ENCODE measurements around the gene CALD1. TPM values are rescaled to one million over a fixed set of nuclear protein-coding genes. Genes with fewer than 3 reads are reported as not detected.

Gene CALD1
- total RNA-seq, 1 experiment from 2014 or later = 107 TPM

GRCh38 chr7:134866617-134867016, 87.2 kb downstream of the CALD1 start:
- peaks cover 21 to 24% of the 10 kb centered on the region in 2 experiments for H3K4me1 Mint-ChIP-seq
- no peaks in the 10 kb centered on the region for H3K9me3 Mint-ChIP-seq
- H3T11ph ChIP-seq (ENCODE audit: low read length) = no peak overlapping the region
- H3K23me2 ChIP-seq (ENCODE audit: insufficient read length, low read depth, low read length, poor library complexity, severe bottlenecking) = no peaks in the 10 kb centered on the region
- peaks cover 0 to 14% (median 2%) of the 10 kb centered on the region in 3 experiments; a peak in 4 of 7 replicates for H3K36me3 Mint-ChIP-seq (ENCODE audit: insufficient read depth in 1 of 3, low read depth in 3 of 3)
- no peak overlapping the region for H3K4me3 Mint-ChIP-seq
- no CpG with 5 or more reads among the region's 8 CpGs for WGBS (ENCODE audit: extremely low coverage, insufficient read length, low lambda C conversion rate)
- no peak overlapping the region for H4K91ac ChIP-seq (ENCODE audit: insufficient read length, low read depth, low read length)
- H2BK15ac ChIP-seq (ENCODE audit: low read depth, low read length) = no peak overlapping the region
- no peak overlapping the region for H3K27ac ChIP-seq (ENCODE audit: insufficient read length, low read depth, low read length)
- no peak overlapping the region for H3K14ac ChIP-seq (ENCODE audit: insufficient read depth, low read length)
- no peaks in the 10 kb centered on the region for H3K27me3 ChIP-seq (ENCODE audit: insufficient read depth, low read length)
- no peak overlapping the region for H3K4ac ChIP-seq (ENCODE audit: low read depth, low read length)
- no peak overlapping the region for H4K8ac ChIP-seq (replicated peaks; ENCODE audit: insufficient read length, low read depth, low read length)
- peak overlapping the region; percentile 25 for H3K9ac ChIP-seq (ENCODE audit: extremely low read depth, insufficient read length, low read length)
- H2AFZ ChIP-seq (ENCODE audit: low read length) = no peak overlapping the region
- DNase-seq = no peak
- no peak overlapping the region for H3K56ac ChIP-seq (ENCODE audit: insufficient read length, low read depth, low read length)
- no peak overlapping the region for H4K5ac ChIP-seq (ENCODE audit: insufficient read length, low read depth, low read length)
- H3K23ac ChIP-seq (ENCODE audit: insufficient read length, low read depth, low read length) = no peak overlapping the region
- H3K18ac ChIP-seq (ENCODE audit: insufficient read length, low read depth, low read length) = no peak overlapping the region
- no peak for TF ChIP-seq CTCF (conservative IDR thresholded peaks at IDR 0.05)
- H2BK12ac ChIP-seq (ENCODE audit: insufficient read length, low read depth, low read length) = no peak overlapping the region
- no peak overlapping the region for H2AK5ac ChIP-seq (ENCODE audit: insufficient read length, low read length)
- no peak overlapping the region for H2BK120ac ChIP-seq (ENCODE audit: low read depth, low read length, poor library complexity, severe bottlenecking)
- H3K27me3 Mint-ChIP-seq (ENCODE audit: low read depth) = no peaks in the 10 kb centered on the region
- H2BK5ac ChIP-seq (ENCODE audit: insufficient read length, low read length) = no peak overlapping the region
- H2BK20ac ChIP-seq (ENCODE audit: low read depth, low read length, poor library complexity, severe bottlenecking) = no peak overlapping the region
- peak overlapping the region; percentile 14 to 90 (median 20); a peak in 6 of 7 replicates for H3K27ac Mint-ChIP-seq
- H3K79me2 ChIP-seq (ENCODE audit: insufficient read depth, low read length) = no peaks in the 10 kb centered on the region
- no peaks in the 10 kb centered on the region for H3K79me1 ChIP-seq (ENCODE audit: insufficient read depth, low read depth, low read length, poor library complexity, severe bottlenecking)
- no peaks in the 10 kb centered on the region for H3K9me3 ChIP-seq (ENCODE audit: control insufficient read depth, low read depth, low read length)
- peaks cover 9% of the 10 kb centered on the region; the same call in 1 of the 2 replicates for H3K4me1 ChIP-seq (ENCODE audit: insufficient read depth, low read length)
- H3K4me2 ChIP-seq (ENCODE audit: insufficient read depth, insufficient read length, low read length) = no peak overlapping the region
- H4K20me1 ChIP-seq (ENCODE audit: control insufficient read depth, insufficient read depth, insufficient read length) = no peaks in the 10 kb centered on the region

Data from H9 (cell line).